Endothelial cell of umbilical vein (primary cell): ENCODE results near the gene AMDHD2. TPM values are rescaled to one million over a fixed set of nuclear protein-coding genes. Genes with fewer than 3 reads are reported as not detected.

Experiments used
- BruUV-seq: library from RNA; stranded (reverse); fragments of 400-500 nt; replicated peaks from 2 replicates; lab custom pipeline; 2021; lab: Mats Ljungman, UMichigan
- CTCF ChIA-PET: fragments of 300-600, 350-600 bp; sonication (Branson Sonifier 250); formaldehyde crosslinking; loops from one replicate; lab custom pipeline; 2021; ENCODE audit warnings: antibody characterized with exemption, inconsistent platforms; lab: Charles Lee
- POLR2A ChIA-PET: fragments of 300-600, 350-600 bp; sonication (Branson Sonifier 250); formaldehyde crosslinking; loops from one replicate; lab custom pipeline; 2021; ENCODE audit warnings: antibody characterized with exemption, inconsistent platforms; lab: Charles Lee
- DNase-seq: peaks from one replicate; pipeline ENCODE4 v3.0.0-alpha.2; 2011; ENCODE audit warnings: low read depth, low spot score
- FAIRE-seq: peaks from 2 replicates; lab custom pipeline; 2011; peaks lifted over from hg19 to GRCh38; lab: Jason Lieb, UNC
- H2AFZ ChIP-seq: 2 replicates; pipeline ENCODE4 v1.6.0; 2012; ENCODE audit warnings: low read depth, low read length, control low read depth, inconsistent platforms
- H3K27ac ChIP-seq: 2 replicates; pipeline ENCODE4 v1.5.1; 2011; ENCODE audit warnings: low read depth, mild to moderate bottlenecking, control low read depth, low read length, moderate library complexity; ENCODE audit not compliant: insufficient read depth
- H3K27me3 ChIP-seq, 2 experiments: 2 replicates each; pipeline versions ENCODE4 v1.6.0 to v1.6.1; 2011; ENCODE audit warnings: low read length in 2 of 2, mixed read lengths in 1 of 2; ENCODE audit not compliant: control insufficient read depth in 2 of 2, insufficient read depth in 2 of 2
- H3K36me3 ChIP-seq, 2 experiments: 2 replicates in 1 of 2; 3 replicates in 1 of 2; pipeline ENCODE4 v1.5.1; 2011; ENCODE audit warnings: low read length in 2 of 2, mild to moderate bottlenecking in 1 of 2, moderate library complexity in 1 of 2; ENCODE audit not compliant: control insufficient read depth in 2 of 2, insufficient read depth in 2 of 2; ENCODE audit errors: extremely low read depth in 1 of 2
- H3K4me1 ChIP-seq: 3 replicates; pipeline ENCODE4 v1.5.1; 2011; ENCODE audit warnings: mild to moderate bottlenecking, low read length; ENCODE audit not compliant: control insufficient read depth, insufficient read depth; ENCODE audit errors: extremely low read depth
- H3K4me2 ChIP-seq: 2 replicates; pipeline ENCODE4 v1.6.1; 2011; ENCODE audit warnings: low read length, control low read depth, mixed read lengths; ENCODE audit not compliant: insufficient read depth
- H3K4me3 ChIP-seq, 3 experiments: fragments of 200-600 bp in 1 of 3; sonication (generic), shearing (Covaris generic) in 1 of 3; replicated peaks in 1 of 3; 2 replicates each; pipeline ENCODE4 v1.5.1; 2011 to 2016; ENCODE audit warnings: control low read depth in 3 of 3, low read length in 3 of 3, mild to moderate bottlenecking in 2 of 3, inconsistent platforms in 1 of 3, low read depth in 1 of 3, moderate library complexity in 1 of 3; ENCODE audit not compliant: insufficient read depth in 1 of 3
- H3K79me2 ChIP-seq: 2 replicates; pipeline ENCODE4 v1.6.0; 2012; ENCODE audit warnings: low read length, inconsistent platforms; ENCODE audit not compliant: control insufficient read depth, insufficient read depth
- H3K9ac ChIP-seq: replicated peaks from 2 replicates; pipeline ENCODE3; 2011; ENCODE audit warnings: low read length, control low read depth; ENCODE audit not compliant: insufficient read depth; ENCODE audit errors: extremely low read depth
- H3K9me1 ChIP-seq: replicated peaks from 3 replicates; pipeline ENCODE4 v1.6.0; 2011; ENCODE audit warnings: mild to moderate bottlenecking, low read length; ENCODE audit not compliant: control insufficient read depth, insufficient read depth; ENCODE audit errors: extremely low read depth
- H3K9me3 ChIP-seq: replicated peaks from 2 replicates; pipeline ENCODE4 v1.5.1; 2012; ENCODE audit warnings: low read length, inconsistent platforms; ENCODE audit not compliant: control insufficient read depth, insufficient read depth
- H4K20me1 ChIP-seq: replicated peaks from 2 replicates; pipeline ENCODE3; 2011; ENCODE audit warnings: mild to moderate bottlenecking, low read length; ENCODE audit not compliant: control insufficient read depth, insufficient read depth; ENCODE audit errors: extremely low read depth
- EZH2 ChIP-seq: IDR thresholded peaks from 2 replicates; pipeline ENCODE4 v1.6.1; 2012; ENCODE audit warnings: borderline replicate concordance, low read depth, mild to moderate bottlenecking, moderate library complexity, low read length, inconsistent platforms; ENCODE audit not compliant: severe bottlenecking
- FOS ChIP-seq: IDR thresholded peaks from 2 replicates; pipeline ENCODE4 v1.6.1; 2011; ENCODE audit warnings: mild to moderate bottlenecking, low read length, moderate library complexity, borderline replicate concordance; ENCODE audit not compliant: insufficient read depth
- GATA2 ChIP-seq: IDR thresholded peaks from 2 replicates; pipeline ENCODE4 v1.7.0; 2011; ENCODE audit warnings: low read depth, mild to moderate bottlenecking, moderate library complexity, mixed read lengths, low read length; ENCODE audit not compliant: insufficient read length, insufficient read depth
- JUN ChIP-seq: IDR thresholded peaks from 2 replicates; pipeline ENCODE4 v1.6.1; 2011; ENCODE audit warnings: borderline replicate concordance, low read depth; ENCODE audit not compliant: insufficient read length, insufficient read depth
- MYC ChIP-seq: IDR thresholded peaks from one replicate; pipeline ENCODE4 v1.6.1; 2011; ENCODE audit warnings: mild to moderate bottlenecking, low read depth, low read length
- POLR2A ChIP-seq: IDR thresholded peaks from 2 replicates; pipeline ENCODE4 v1.6.1; 2012; ENCODE audit warnings: low read depth, mild to moderate bottlenecking, control low read depth, low read length
- POLR2AphosphoS5 ChIP-seq: IDR thresholded peaks from 2 replicates; pipeline ENCODE4 v1.6.1; 2012; ENCODE audit warnings: low read depth, mild to moderate bottlenecking, control low read depth, low read length, moderate library complexity; ENCODE audit not compliant: insufficient read depth
- dilution Hi-C: fragments of 300-500 bp; cut with MboI; formaldehyde crosslinking; loops from one replicate; pipeline ENCODE4 v1.15.0; 2019; ENCODE audit warnings: low sequenced_read_pairs; ENCODE audit not compliant: extremely low pct_ligation_motif_present
- intact Hi-C: fragments of 100-400 bp; cut with micrococcal nuclease; formaldehyde crosslinking; loops from one replicate; pipeline ENCODE4 v1.10.0; 2022
- polyA plus RNA-seq, 4 experiments: library from polyadenylated mRNA; depleted of rRNA in 3 of 4; stranded (reverse) in 3 of 4; unstranded in 1 of 4; fragments of >200 nt; gene quantifications; 2 replicates each; pipeline versions ENCODE4 v1.2.1 to v1.2.3, GENCODE V29; 2011 to 2012; ENCODE audit warnings: missing spikeins in 1 of 4
- total RNA-seq: library from RNA; stranded (reverse); gene quantifications from 2 replicates; pipeline ENCODE4 v1.2.3, GENCODE V29; 2021
- TF ChIP-seq, protein P1 (sequence below), 2 donors: IDR thresholded peaks; 1 replicate in 1 of 2; 2 replicates in 1 of 2; pipeline ENCODE4 v1.5.1; 2011; ENCODE audit warnings: low read length in 2 of 2, mild to moderate bottlenecking in 2 of 2, moderate library complexity in 2 of 2, control low read depth in 1 of 2, inconsistent platforms in 1 of 2, low read depth in 1 of 2; ENCODE audit not compliant: insufficient read depth in 1 of 2; ENCODE audit errors: extremely low read depth in 1 of 2
- TF ChIP-seq, protein P2 (sequence below): IDR thresholded peaks from 2 replicates; pipeline ENCODE4 v1.6.1; 2011; ENCODE audit not compliant: insufficient read depth, insufficient read length

The AMDHD2 gene
- total and polyA plus RNA-seq, 2 donors (not counting 3 experiments of a cell fraction or from before 2014, with no cell fraction given): 39.4 to 59.5 TPM

DNA sequence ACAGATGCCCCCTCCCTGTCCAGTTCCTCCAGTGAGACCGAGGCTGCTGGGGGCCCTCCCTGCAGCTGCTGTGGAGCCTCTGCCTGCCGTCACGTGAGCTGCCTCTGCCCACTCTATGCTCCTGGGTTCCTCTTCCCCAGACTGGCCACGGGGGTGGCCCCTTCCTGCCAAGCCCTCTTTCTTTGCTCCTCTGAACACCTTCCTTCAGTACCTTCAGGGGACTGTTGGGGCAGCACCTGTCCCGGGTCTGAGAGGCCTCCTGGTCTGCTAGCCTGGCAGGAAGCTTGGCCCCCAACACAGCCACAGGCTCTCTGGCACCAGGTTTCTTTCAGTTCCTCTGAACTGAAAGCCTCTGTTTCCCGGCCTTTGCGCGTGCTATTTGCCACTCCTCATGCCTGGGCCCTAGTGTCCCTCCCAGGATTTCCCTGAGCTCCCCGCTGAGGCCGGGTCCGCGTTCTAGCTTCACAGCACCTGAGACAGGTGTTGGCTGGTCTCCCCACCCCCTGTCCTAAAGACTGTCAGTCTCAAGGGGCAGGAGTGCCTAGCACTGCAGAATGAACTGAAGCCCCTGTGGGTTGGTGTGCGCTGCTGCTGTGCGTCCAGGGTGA, 13.0 kb upstream of the AMDHD2 start:
- Histone ChIP-seq H3K9me1 (no peaks in the 10 kb centered on the region), H3K4me1 (no peaks in the 10 kb centered on the region), H3K4me2 (no peak overlapping the region), H3K36me3 (no peaks in the 10 kb centered on the region), H3K27me3 (no peaks in the 10 kb centered on the region), H4K20me1 (no peaks in the 10 kb centered on the region), H3K4me3 (no peak overlapping the region), H3K9ac (no peak overlapping the region), H3K27ac (no peak overlapping the region), H3K9me3 (no peaks in the 10 kb centered on the region), H2AFZ (no peak overlapping the region), H3K79me2 (no peaks in the 10 kb centered on the region)
- CTCF ChIA-PET: no interaction called here
- no peak for FAIRE-seq
- no peak for DNase-seq
- no peak for TF ChIP-seq MYC
- TF ChIP-seq, protein P1, sequence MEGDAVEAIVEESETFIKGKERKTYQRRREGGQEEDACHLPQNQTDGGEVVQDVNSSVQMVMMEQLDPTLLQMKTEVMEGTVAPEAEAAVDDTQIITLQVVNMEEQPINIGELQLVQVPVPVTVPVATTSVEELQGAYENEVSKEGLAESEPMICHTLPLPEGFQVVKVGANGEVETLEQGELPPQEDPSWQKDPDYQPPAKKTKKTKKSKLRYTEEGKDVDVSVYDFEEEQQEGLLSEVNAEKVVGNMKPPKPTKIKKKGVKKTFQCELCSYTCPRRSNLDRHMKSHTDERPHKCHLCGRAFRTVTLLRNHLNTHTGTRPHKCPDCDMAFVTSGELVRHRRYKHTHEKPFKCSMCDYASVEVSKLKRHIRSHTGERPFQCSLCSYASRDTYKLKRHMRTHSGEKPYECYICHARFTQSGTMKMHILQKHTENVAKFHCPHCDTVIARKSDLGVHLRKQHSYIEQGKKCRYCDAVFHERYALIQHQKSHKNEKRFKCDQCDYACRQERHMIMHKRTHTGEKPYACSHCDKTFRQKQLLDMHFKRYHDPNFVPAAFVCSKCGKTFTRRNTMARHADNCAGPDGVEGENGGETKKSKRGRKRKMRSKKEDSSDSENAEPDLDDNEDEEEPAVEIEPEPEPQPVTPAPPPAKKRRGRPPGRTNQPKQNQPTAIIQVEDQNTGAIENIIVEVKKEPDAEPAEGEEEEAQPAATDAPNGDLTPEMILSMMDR (IDR thresholded peaks at IDR 0.05; ENCODE audit: extremely low read depth in 1 of 2, insufficient read depth in 1 of 2, low read depth in 1 of 2, low read length in 2 of 2): no peak
- no peak for TF ChIP-seq POLR2A
- TF ChIP-seq EZH2: no peak
- no peak for TF ChIP-seq JUN
- TF ChIP-seq GATA2: no peak
- TF ChIP-seq, protein P2, sequence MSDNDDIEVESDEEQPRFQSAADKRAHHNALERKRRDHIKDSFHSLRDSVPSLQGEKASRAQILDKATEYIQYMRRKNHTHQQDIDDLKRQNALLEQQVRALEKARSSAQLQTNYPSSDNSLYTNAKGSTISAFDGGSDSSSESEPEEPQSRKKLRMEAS: no peak
- no peak for TF ChIP-seq FOS
- TF ChIP-seq POLR2AphosphoS5: no peak
- BruUV-seq: no TSS peak
- dilution Hi-C loops: no loop called here
- POLR2A ChIA-PET: no interaction called here
- intact Hi-C loops: no loop called here
